SU-DHL-6 (cell line): ENCODE results near the gene PRX.

Experiments
- EZH2phosphoT487 ChIP-seq: fragments of 200-600 bp; sonication (generic), shearing (Covaris generic); conservative IDR thresholded peaks from 2 replicates; pipeline ENCODE4 v1.6.1; 2018; ENCODE audit warnings: mild to moderate bottlenecking, antibody characterized with exemption, low read length, moderate library complexity, mixed read lengths
- TF ChIP-seq, protein P1 (sequence below): fragments of 200-600 bp; sonication (generic); IDR thresholded peaks from one replicate; pipeline ENCODE4 v1.5.1; 2017; ENCODE audit warnings: antibody characterized with exemption, mild to moderate bottlenecking, low read length, moderate library complexity; ENCODE audit not compliant: insufficient read depth, poor library complexity, severe bottlenecking

DNA sequence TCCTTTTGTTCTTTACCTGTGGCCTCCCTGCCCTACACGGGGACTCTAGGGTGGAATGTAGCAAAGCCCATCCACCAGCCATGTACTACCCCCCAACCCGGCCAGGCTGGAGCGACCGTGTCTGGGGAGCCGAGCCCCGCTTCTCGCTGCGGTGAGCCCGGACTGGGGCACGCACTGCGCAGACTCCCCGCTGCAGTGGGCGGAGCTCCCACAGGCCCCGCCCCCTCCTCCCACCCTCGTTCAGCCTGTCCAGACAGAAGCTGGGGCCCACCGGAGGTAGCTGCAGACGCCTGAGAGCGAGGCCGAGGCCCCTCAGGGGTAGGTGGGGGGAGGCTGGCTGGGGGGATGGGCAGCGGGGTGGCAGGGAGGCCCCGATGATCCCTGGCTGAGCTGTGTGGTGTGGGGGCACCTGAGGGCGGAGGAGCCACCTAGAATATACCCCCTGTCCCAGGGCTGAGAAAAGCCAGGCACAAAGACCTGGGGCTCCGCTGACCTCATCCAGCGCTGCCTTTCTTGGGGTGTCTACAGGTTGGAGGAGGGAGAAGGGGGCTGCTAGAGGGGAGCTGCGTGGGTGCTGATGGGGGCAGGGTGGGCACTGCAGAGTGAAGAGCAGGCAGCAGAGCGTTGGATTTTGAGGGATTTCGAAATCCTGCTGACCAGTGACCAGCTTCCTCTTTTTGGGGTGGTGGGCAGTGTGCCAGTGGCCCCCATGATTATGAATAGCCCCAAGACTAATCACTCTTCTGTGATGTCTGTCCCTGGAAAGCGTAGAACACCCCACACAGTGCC lies 47.4 kb downstream of the PRX start:
- TF ChIP-seq, protein P1, sequence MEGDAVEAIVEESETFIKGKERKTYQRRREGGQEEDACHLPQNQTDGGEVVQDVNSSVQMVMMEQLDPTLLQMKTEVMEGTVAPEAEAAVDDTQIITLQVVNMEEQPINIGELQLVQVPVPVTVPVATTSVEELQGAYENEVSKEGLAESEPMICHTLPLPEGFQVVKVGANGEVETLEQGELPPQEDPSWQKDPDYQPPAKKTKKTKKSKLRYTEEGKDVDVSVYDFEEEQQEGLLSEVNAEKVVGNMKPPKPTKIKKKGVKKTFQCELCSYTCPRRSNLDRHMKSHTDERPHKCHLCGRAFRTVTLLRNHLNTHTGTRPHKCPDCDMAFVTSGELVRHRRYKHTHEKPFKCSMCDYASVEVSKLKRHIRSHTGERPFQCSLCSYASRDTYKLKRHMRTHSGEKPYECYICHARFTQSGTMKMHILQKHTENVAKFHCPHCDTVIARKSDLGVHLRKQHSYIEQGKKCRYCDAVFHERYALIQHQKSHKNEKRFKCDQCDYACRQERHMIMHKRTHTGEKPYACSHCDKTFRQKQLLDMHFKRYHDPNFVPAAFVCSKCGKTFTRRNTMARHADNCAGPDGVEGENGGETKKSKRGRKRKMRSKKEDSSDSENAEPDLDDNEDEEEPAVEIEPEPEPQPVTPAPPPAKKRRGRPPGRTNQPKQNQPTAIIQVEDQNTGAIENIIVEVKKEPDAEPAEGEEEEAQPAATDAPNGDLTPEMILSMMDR, result no peak
- no peak for TF ChIP-seq EZH2phosphoT487
